K562 (cell line): ENCODE measurements around the gene CCDC9. TPM values are rescaled to one million over a fixed set of nuclear protein-coding genes. Genes with fewer than 3 reads are reported as not detected.
A peak's percentile ranks its signal among the peaks of the same experiment; 100 is the strongest.

ENCODE experiments used
- ASH1L ChIP-seq: fragments of 450-650 bp; IDR thresholded peaks from 2 replicates; pipeline ENCODE4 v1.6.1; 2018; ENCODE audit warnings: borderline replicate concordance, mild to moderate bottlenecking, low read depth; ENCODE audit not compliant: partially characterized antibody
- ATF1 ChIP-seq, 2 experiments: fragments of 450-650 bp in 1 of 2; IDR thresholded peaks; 2 replicates each; pipeline ENCODE4 v1.6.1; 2016; ENCODE audit warnings: missing compliant biosample characterization in 1 of 2, missing genetic modification characterization in 1 of 2
- ELF2 ChIP-seq: fragments of 250-450 bp; sonication (Bioruptor Pico); IDR thresholded peaks from 2 replicates; pipeline ENCODE4 v1.5.0; 2021; ENCODE audit warnings: mild to moderate bottlenecking
- NCOA6 ChIP-seq: fragments of 450-650 bp; IDR thresholded peaks from 2 replicates; pipeline ENCODE4 v1.6.1; 2017; ENCODE audit warnings: mild to moderate bottlenecking
- PHTF2 ChIP-seq: fragments of 250-450 bp; sonication (Bioruptor Pico); IDR thresholded peaks from 2 replicates; pipeline ENCODE4 v1.5.0; 2021; ENCODE audit warnings: mild to moderate bottlenecking
- TEAD1 ChIP-seq, 2 experiments: fragments of 450-650 bp in 1 of 2; sonication (generic) in 1 of 2; formaldehyde crosslinking; IDR thresholded peaks; 2 replicates each; pipeline versions ENCODE4 v1.4.0 to v1.8.0; 2020 to 2022; ENCODE audit warnings: mild to moderate bottlenecking in 2 of 2, missing genetic modification reagents in 1 of 2
- ZBTB17 ChIP-seq: fragments of 450-650 bp; formaldehyde crosslinking; IDR thresholded peaks from 2 replicates; pipeline ENCODE4 v1.4.0; 2020; ENCODE audit warnings: mild to moderate bottlenecking
- ZNF830 ChIP-seq: fragments of 250-450 bp; sonication (Bioruptor Pico); IDR thresholded peaks from 2 replicates; pipeline ENCODE4 v1.5.0; 2021; ENCODE audit warnings: mild to moderate bottlenecking
- polyA plus RNA-seq, 8 experiments: library from polyadenylated mRNA; depleted of rRNA in 4 of 8; stranded (reverse) in 5 of 8; unstranded in 3 of 8; fragments of >200 nt; fragmentation: Nextera tagmentation in 2 of 8; fragmentation: Illumina TruSeq in 1 of 8; extraction: Ambion mirVana in 2 of 8; extraction: Trizol in 1 of 8; gene quantifications; 2 replicates each; pipeline versions ENCODE4 v1.2.1 to v1.2.3, GENCODE V29; 2011 to 2014; ENCODE audit warnings: inconsistent platforms in 1 of 8, missing spikeins in 1 of 8
- total RNA-seq, 7 experiments: library from RNA; depleted of rRNA in 6 of 7; stranded (reverse); fragments of >200 nt in 6 of 7; fragmentation: Illumina TruSeq in 2 of 7; extraction: Trizol in 2 of 7; gene quantifications; 2 replicates each; pipeline versions ENCODE4 v1.2.1 to v1.2.3, GENCODE V29; 2011 to 2021; ENCODE audit warnings: low replicate concordance in 1 of 7
- TF ChIP-seq, protein P1 (sequence below), 3 experiments: fragments of 200-800 bp in 1 of 3; fragments of 250-450 bp in 1 of 3; fragments of 450-650 bp in 1 of 3; sonication (Bioruptor Pico) in 1 of 3; sonication (Bioruptor generic) in 1 of 3; formaldehyde crosslinking in 1 of 3; IDR thresholded peaks; 2 replicates each; pipeline versions ENCODE4 v1.6.1 to v1.8.0; 2016 to 2022; ENCODE audit warnings: mild to moderate bottlenecking in 2 of 3, missing genetic modification characterization in 2 of 3, missing compliant biosample characterization in 1 of 3, moderate library complexity in 1 of 3
- TF ChIP-seq, protein P2 (sequence below): IDR thresholded peaks from 2 replicates; pipeline ENCODE4 v1.6.1; 2014; ENCODE audit warnings: antibody characterized with exemption
- TF ChIP-seq, protein P3 (sequence below), 2 experiments: fragments of 200-800 bp in 1 of 2; sonication (Bioruptor generic) in 1 of 2; sonication (generic) in 1 of 2; formaldehyde crosslinking in 1 of 2; IDR thresholded peaks in 1 of 2; conservative IDR thresholded peaks in 1 of 2; 2 replicates each; pipeline versions ENCODE4 v1.5.0 to v1.6.1; 2016 to 2020; ENCODE audit warnings: missing compliant biosample characterization in 1 of 2, missing genetic modification characterization in 1 of 2, missing genetic modification reagents in 1 of 2
- TF ChIP-seq, protein P4 (sequence below): fragments of 450-650 bp; IDR thresholded peaks from 2 replicates; pipeline ENCODE4 v1.6.1; 2016
- TF ChIP-seq, protein P5 (sequence below): sonication (generic); formaldehyde crosslinking; IDR thresholded peaks from 2 replicates; pipeline ENCODE4 v1.8.0; 2023; ENCODE audit warnings: mild to moderate bottlenecking, missing genetic modification reagents

CCDC9 gene
- total and polyA plus RNA-seq, 9 of the 15 experiments (the other 6 are each of a cell fraction or from before 2014, with no cell fraction given): 0.23 to 38.6 (median 8.4) TPM

DNA sequence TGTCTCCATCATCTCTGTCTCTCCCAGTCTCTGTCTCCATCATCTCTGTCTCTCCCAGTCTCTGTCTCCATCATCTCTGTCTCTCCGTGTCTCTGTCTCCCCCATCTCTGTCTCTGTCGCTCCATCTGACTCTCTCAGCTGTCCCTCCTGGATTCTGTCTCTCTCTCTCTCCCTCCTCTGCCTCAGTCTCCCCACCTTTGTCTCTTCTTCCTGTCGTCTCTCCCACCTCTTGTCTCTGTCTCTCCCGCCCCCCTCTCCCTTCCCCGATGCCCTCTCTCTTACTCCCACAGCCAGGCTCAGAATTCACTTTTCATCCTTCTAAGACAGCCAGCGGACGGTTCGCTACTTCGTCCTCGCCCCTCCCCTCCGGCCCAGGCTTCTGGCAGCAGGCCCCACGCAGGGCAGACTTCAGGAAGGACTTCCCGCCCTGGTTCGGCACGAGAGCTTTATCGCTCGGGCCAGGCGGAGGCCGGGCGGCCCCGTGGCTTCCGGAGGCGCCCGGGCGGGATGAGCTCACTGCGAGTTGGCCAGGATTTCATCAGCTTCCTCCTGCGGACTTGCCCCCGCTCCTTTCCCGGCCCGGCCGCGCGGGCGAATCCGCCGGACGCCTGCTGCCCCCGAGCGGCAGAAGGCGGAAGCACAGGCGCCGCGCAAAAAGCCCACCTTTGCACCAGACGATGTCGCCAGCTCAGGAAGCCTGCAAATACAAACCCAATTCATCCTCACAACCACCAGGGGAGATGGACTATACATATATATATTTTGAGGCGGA is 12.4 kb upstream of the CCDC9 start (continued):
- TF ChIP-seq, protein P1, sequence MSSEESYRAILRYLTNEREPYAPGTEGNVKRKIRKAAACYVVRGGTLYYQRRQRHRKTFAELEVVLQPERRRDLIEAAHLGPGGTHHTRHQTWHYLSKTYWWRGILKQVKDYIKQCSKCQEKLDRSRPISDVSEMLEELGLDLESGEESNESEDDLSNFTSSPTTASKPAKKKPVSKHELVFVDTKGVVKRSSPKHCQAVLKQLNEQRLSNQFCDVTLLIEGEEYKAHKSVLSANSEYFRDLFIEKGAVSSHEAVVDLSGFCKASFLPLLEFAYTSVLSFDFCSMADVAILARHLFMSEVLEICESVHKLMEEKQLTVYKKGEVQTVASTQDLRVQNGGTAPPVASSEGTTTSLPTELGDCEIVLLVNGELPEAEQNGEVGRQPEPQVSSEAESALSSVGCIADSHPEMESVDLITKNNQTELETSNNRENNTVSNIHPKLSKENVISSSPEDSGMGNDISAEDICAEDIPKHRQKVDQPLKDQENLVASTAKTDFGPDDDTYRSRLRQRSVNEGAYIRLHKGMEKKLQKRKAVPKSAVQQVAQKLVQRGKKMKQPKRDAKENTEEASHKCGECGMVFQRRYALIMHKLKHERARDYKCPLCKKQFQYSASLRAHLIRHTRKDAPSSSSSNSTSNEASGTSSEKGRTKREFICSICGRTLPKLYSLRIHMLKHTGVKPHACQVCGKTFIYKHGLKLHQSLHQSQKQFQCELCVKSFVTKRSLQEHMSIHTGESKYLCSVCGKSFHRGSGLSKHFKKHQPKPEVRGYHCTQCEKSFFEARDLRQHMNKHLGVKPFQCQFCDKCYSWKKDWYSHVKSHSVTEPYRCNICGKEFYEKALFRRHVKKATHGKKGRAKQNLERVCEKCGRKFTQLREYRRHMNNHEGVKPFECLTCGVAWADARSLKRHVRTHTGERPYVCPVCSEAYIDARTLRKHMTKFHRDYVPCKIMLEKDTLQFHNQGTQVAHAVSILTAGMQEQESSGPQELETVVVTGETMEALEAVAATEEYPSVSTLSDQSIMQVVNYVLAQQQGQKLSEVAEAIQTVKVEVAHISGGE (CRISPR knock-in tag; IDR thresholded peaks at IDR 0.05): peak in 1 of 3 experiments; percentile 90; a peak in 2 of 6 replicates
- TF ChIP-seq ASH1L: peak; percentile 41
- TF ChIP-seq TEAD1 (CRISPR knock-in tag; IDR thresholded peaks at IDR 0.05): peak in 1 of 2 experiments; percentile 76; a peak in 2 of 4 replicates
- no peak for TF ChIP-seq PHTF2 (CRISPR knock-in tag)
- TF ChIP-seq, protein P2, sequence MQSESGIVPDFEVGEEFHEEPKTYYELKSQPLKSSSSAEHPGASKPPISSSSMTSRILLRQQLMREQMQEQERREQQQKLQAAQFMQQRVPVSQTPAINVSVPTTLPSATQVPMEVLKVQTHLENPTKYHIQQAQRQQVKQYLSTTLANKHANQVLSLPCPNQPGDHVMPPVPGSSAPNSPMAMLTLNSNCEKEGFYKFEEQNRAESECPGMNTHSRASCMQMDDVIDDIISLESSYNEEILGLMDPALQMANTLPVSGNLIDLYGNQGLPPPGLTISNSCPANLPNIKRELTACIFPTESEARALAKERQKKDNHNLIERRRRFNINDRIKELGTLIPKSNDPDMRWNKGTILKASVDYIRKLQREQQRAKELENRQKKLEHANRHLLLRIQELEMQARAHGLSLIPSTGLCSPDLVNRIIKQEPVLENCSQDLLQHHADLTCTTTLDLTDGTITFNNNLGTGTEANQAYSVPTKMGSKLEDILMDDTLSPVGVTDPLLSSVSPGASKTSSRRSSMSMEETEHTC: peak; percentile 95
- no peak for TF ChIP-seq ATF1 (CRISPR knock-in tag; IDR thresholded peaks at IDR 0.05)
- TF ChIP-seq ATF1 (tag; IDR thresholded peaks at IDR 0.05): peak; percentile 84
- no peak for TF ChIP-seq ZNF830 (CRISPR knock-in tag)
- TF ChIP-seq, protein P3, sequence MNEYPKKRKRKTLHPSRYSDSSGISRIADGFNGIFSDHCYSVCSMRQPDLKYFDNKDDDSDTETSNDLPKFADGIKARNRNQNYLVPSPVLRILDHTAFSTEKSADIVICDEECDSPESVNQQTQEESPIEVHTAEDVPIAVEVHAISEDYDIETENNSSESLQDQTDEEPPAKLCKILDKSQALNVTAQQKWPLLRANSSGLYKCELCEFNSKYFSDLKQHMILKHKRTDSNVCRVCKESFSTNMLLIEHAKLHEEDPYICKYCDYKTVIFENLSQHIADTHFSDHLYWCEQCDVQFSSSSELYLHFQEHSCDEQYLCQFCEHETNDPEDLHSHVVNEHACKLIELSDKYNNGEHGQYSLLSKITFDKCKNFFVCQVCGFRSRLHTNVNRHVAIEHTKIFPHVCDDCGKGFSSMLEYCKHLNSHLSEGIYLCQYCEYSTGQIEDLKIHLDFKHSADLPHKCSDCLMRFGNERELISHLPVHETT (CRISPR knock-in tag; conservative IDR thresholded peaks at IDR 0.05 in 1 of 2, IDR thresholded peaks at IDR 0.05 in 1 of 2): peak in 1 of 2 experiments; percentile 95; a peak in 2 of 4 replicates
- TF ChIP-seq, protein P4, sequence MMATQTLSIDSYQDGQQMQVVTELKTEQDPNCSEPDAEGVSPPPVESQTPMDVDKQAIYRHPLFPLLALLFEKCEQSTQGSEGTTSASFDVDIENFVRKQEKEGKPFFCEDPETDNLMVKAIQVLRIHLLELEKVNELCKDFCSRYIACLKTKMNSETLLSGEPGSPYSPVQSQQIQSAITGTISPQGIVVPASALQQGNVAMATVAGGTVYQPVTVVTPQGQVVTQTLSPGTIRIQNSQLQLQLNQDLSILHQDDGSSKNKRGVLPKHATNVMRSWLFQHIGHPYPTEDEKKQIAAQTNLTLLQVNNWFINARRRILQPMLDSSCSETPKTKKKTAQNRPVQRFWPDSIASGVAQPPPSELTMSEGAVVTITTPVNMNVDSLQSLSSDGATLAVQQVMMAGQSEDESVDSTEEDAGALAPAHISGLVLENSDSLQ: peak; percentile 41
- peak; percentile 77 for TF ChIP-seq ELF2
- TF ChIP-seq ZBTB17 (CRISPR knock-in tag): no peak
- TF ChIP-seq, protein P5, sequence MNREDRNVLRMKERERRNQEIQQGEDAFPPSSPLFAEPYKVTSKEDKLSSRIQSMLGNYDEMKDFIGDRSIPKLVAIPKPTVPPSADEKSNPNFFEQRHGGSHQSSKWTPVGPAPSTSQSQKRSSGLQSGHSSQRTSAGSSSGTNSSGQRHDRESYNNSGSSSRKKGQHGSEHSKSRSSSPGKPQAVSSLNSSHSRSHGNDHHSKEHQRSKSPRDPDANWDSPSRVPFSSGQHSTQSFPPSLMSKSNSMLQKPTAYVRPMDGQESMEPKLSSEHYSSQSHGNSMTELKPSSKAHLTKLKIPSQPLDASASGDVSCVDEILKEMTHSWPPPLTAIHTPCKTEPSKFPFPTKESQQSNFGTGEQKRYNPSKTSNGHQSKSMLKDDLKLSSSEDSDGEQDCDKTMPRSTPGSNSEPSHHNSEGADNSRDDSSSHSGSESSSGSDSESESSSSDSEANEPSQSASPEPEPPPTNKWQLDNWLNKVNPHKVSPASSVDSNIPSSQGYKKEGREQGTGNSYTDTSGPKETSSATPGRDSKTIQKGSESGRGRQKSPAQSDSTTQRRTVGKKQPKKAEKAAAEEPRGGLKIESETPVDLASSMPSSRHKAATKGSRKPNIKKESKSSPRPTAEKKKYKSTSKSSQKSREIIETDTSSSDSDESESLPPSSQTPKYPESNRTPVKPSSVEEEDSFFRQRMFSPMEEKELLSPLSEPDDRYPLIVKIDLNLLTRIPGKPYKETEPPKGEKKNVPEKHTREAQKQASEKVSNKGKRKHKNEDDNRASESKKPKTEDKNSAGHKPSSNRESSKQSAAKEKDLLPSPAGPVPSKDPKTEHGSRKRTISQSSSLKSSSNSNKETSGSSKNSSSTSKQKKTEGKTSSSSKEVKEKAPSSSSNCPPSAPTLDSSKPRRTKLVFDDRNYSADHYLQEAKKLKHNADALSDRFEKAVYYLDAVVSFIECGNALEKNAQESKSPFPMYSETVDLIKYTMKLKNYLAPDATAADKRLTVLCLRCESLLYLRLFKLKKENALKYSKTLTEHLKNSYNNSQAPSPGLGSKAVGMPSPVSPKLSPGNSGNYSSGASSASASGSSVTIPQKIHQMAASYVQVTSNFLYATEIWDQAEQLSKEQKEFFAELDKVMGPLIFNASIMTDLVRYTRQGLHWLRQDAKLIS (CRISPR knock-in tag): peak; percentile 99
- TF ChIP-seq NCOA6: no peak
